ENCODE measurements around the gene HGFAC.
"Not testable (repeated sequence)": the region's sequence is repeated elsewhere in the genome, so short reads cannot be mapped to it uniquely, and the experiment has no call there.

The HGFAC gene

DNA sequence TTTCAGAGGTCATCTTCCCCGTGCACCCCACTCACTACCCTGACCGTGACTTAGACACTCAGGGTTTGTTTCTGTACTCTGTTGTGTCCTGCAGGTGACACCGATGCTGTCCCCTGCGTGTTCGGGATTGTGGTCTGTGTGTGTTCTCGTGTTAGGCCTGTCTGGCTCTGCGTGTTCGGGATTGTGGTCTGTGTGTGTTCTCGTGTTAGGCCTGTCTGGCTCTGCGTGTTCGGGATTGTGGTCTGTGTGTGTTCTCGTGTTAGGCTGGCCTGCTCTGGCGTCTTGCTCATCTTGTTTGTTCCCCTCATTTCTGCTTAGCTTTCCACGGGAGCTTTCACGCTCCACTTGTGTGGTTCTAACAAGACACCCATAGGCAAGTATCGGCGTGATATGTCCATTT lies 30.6 kb upstream of the HGFAC start:
- DNase-seq (ENCODE audit: low read depth): not testable (repeated sequence)

DNA sequence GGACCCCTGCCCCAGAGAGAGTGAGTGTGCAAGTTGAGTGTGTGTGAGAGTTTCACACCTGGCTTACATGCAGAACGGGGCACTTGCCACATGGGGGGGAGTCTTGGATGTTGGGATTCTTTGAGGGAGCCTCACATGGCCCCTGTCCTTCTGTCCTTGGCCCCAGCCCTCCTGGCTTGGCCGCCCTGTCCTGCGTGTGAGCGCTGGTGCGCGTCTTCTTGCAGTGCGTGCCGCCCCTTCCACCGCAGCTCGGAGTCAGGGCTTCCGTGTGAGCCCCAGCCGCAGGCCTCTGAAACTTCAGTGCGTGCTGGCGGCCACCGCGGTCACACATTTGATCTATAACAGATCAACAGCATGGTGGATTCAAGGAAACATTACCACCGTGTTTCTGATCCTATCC lies 30.1 kb upstream of the HGFAC start:
- no peak for DNase-seq (ENCODE audit: low read depth)

DNA sequence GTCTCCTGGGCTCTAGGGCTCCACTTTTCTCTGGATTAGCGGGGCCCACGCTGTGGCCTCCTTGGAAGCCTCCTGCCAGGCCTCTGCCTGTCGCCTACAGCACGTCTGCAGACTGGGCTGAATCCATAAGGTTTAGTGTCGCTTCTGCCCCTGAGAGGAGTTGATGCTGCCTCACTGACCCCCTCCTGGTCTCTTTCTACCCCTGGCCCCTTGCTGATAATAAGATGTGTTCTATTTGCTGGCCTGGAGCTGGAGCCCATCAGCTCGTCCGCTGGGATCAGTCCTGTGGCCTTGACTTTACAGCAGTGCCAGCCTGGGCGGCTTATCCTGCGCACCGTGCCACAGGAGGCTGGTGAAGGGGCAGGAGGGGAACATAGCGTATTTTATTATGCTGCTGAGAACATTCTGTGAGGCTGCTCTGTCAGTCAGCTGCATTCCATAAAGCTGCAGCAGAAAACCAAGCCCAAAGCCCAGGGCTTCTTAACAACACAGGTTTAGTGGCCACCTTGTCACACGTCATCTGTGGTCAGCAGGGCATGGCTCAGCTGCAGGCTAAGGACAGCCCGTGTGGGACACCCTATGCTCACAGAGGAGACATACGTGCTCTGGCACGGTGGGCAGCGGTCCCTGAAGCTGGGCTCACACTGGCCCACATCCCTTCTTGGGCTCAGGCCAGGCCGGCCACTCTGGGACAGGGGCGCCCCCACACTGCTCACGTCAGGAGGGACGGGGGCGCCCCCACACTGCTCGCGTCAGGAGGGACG lies 29.3 kb upstream of the HGFAC start:
- DNase-seq (ENCODE audit: low read depth): no peak

DNA sequence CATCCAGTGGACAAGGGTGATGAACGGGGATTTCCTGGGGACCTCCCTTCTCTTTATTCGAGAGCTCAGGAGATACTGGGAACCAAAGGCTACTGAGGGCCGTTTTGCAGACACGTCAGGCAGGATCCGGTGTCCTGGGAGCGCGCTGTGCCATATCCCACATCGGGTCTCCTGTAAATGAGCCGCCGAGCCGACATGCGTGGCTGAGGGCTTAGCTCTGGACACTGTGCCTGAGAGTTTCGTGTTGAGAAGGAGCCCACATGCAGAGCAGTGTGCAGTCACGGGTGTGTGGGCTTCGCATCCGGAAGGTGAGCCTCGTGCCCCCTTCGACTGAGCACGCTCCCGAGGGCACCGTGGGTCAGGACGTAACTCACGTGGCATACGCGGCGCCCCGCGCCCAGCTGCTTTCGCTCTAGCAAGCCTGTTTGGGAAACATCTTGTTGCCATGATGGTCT lies 28.5 kb upstream of the HGFAC start:
- no peak for DNase-seq (ENCODE audit: low read depth)

DNA sequence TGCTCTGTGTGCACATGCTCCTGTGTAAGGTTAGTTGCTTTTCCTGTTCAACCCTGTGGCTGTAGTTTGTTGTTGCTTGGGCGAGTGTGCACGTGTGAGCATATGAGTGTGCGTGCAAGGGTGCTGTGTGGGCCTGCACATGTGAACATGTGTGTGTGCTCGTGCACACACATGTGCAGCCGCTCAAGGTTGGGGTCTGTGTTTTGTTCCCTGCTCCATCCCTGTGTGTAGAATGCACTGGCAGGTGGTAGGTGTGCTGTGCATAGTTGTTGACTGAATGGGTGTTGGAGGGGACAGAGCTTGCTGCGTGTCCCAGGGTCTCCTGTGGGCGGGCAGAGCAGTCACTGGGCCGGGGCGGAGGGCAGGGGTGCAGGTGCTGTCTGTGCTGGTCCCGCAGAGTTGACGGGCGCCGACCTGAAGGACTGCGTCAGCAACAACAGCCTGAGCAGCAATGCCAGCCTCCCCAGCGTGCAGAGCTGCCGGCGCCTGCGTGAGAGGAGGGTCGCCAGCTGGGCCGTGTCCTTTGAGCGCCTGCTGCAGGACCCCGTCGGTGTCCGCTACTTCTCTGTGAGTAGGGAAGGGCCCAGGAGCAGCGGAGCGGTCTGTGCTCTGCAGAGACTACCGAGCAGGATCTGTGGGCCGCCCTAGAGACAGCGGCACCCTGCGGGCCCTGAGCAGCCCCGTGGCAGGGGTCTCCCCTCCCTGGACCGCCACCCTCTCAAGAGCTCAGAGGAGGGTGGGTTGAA lies 27.9 kb upstream of the HGFAC start:
- DNase-seq (ENCODE audit: low read depth): no peak

DNA sequence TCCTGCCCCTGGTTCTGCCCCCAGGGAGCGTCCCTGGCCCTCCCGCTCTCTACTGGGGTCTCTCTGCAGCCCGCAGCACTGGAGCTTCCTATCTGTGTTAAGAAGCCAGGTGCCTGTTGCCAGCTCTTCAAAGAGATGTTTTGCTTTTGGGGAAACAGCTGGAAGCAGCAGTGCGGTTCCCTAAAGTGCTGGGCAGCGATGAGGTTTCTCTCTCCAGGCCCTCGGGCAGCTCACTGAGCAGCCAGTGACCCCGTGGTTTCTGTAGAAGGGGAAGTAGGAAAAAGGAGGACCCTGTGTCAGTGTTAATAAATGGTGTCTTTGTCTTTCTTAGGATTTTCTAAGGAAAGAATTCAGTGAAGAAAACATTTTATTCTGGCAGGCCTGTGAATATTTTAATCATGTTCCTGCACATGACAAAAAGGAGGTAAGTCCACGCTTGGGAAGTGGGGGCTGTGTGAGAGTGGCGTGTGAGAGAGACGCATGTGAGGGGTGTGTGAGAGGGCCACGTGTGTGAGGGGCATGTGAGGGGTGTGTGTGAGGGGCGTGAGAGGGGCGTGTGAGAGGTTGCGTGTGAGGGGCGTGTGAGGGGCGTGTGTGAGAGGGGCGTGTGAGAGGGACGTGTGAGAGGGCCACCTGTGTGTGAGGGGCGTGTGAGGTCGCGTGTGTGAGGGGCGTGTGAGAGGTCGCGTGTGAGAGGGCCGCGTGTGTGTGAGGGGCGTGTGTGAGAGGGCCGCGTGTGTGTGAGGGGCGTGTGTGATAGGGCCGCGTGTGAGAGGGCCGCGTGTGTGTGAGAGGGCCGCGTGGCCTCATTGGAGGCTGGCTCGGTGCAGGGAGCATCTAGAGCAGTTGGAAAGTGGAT lies 27.1 kb upstream of the HGFAC start:
- no peak for DNase-seq (ENCODE audit: low read depth)

DNA sequence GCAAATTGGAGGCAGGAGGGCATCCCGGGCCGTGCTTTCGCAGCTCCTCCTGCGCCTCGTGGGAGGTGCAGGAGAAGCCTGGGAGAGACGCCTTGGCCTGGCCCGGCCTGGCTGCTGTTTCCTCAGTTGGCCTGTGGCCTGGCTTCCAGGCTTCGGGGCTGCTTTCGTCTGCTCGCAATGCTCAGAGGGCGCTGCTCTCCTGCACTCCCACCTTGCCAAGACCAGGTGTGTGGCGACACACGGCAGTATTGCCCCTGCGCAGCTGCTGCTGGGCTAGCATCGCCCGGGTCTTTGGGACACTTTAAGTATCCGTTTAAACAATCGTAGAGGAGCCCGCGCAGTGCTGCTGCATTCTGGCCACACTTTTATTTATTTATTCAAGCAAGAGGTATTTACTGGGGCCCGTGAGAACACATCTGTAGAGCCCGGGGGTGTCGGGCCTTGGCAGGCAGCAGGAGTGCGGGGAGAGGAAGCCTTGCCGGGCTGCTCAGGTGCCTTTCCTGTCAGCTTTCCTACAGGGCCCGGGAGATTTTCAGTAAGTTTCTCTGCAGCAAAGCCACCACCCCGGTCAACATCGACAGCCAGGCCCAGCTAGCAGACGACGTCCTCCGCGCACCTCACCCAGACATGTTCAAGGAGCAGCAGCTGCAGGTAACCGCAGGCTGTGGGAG lies 26.2 kb upstream of the HGFAC start:
- DNase-seq (ENCODE audit: low read depth): no peak

DNA sequence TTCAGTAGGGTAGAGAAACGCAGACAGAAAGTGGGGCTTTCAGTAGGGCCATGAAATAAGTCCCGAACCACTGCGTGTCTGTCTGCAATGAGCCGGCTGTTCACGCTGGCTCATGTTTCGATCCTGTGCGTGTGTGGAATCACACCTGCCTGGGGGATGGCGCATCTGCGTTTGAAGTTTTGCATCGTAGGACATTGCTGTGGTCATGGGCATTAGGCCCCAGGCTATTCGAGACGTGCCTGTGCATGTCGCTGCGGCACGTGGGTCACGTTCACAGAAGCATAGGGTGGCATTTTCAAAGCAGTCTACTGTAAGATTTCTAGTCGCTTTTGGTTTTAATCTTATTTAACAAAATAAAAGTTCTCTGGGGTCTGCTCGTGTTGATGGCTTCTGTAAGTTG lies 25.5 kb upstream of the HGFAC start:
- DNase-seq (ENCODE audit: low read depth): no peak

DNA sequence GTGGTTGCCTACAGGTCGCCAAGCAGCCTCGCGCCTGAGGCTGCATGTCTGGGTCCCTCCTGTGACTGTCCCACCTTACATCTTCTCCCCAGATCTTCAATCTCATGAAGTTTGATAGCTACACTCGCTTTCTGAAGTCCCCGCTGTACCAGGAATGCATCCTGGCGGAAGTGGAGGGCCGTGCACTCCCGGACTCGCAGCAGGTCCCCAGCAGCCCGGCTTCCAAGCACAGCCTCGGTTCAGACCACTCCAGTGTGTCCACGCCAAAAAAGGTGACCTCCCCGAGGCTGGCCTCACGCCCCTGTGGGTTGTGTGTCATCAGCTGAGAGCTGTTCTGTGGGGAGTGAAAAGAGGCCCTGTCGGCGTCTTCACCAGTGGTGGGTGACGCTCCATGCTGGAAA lies 24.9 kb upstream of the HGFAC start:
- no peak for DNase-seq (ENCODE audit: low read depth)

DNA sequence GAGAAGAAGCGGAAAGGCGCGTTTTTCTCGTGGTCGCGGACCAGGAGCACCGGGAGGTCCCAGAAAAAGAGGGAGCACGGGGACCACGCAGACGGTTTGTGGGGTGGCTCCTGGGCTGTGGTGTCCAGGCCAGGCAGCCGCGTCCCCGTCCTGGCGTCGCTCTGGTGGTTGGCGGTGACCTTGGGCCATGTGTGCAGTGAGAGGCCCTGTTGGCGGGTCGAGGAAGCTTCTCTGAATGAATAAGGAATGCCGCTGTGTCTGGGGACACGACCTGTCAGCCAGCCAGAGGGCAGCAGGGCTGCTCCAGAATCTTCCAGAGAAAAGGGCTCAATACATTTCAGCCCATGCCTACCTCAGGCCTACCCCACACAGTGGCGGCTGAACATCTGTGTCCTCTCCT lies 24.3 kb upstream of the HGFAC start:
- DNase-seq (ENCODE audit: low read depth): no peak

DNA sequence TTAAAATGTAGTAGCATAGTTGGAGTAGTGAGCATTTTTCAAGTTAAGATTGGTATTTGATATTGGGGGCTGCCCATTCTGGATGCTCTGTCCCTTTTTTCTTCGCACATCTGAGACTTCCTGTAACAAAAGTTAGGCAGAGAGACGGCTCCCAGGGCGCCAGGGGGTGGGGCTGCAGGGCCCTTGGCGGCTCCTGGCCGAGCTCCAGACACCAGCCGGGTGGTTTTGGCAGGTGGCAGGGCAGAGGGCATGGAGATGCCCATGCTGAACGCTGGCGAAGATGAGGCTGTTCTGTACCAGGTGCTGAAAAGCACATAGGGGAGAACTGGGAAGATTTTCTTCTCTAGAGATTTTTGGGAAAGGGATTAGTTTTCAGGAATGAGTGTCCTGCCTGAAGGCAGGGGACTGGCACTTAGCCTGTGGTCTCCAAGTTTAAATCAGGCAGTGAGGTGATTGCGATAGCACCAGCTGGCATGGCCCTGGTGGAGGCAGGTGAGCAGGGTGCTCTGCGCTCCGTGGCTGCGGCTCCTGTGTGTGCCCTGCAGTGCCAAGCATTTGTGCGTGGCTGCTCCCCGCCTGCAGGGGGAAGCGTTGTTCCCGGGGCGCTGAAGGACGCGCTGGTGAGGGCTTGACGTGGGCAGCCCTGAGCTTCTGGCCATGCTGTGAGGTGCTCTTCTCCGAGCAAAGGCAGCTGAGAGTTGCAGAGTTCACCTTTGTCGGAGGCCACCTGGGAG lies 23.6 kb upstream of the HGFAC start:
- DNase-seq (ENCODE audit: low read depth): no peak

DNA sequence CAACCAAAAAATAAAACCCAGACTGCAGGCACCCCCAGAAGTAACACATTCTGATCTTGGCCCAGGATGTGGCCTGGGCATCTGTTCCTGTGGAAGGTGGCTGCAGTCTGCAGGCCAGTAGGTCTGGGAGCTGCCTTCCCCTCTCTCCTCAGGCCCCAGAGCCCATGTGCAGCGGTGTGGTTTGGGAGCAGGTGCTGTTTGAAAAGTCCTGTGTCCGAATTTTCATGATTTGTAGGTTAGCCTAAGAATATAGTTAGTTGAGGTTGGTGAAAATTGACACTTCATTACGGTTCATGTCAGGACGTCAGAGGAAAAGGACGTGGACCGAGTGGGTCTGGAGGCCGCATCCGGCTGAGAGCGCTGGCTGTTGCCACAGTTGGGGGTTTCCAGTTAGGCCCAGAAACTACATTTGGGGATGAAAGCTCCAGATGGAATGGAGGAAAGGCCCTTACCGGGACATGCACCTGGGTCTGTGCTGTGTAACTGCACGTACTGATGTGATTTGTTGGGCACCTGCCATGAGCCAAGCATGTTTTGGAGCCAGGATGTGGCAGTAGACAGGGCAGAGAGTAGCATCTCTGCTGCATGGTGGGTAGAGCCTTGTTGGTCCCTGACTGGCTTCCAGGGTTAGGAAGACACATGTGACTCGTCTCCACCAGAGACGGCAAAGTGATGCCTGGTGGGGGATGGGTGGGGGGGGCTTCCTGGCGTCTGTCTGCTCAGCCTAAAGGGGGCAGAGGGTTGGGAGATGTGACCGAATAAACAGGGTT lies 21.7 kb upstream of the HGFAC start:
- DNase-seq (ENCODE audit: low read depth): no peak

DNA sequence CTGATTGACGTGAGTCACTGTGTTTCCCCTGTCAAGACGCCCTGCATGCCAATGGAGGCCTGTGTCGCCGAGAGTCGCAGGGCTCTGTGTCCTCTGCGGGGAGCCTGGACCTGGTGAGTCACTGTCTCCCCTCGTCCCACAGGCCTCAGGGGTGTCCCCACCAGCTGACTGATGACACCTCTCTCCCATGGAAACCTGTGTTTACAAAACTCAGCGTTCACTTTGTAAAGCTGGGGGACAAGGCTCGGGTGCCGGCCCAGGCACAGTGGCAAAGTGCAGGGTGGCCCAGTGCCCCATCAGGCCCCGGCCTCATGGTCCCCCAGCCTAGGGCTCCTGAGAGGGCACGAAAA lies 21.2 kb upstream of the HGFAC start:
- no peak for DNase-seq (ENCODE audit: low read depth)

DNA sequence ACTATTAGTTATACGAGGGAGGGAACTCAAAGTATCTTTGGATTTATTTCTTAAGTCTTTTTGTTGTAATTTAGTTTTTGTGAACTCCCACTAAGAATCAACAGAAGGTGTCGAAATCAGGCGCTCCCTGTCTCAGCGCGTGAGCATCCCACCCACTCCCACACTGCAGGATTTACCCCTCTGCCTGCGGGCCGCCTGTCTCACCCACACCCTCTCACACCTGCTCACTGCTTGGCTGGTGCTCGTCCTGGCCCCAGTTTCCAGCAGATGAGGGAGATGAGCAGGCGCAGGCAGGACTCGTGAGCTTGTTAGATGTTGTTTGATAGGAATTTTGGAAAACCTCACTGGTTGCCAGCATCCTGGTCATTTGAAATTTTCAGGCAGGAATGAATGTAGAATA lies 20.8 kb upstream of the HGFAC start:
- no peak for DNase-seq (ENCODE audit: low read depth)

DNA sequence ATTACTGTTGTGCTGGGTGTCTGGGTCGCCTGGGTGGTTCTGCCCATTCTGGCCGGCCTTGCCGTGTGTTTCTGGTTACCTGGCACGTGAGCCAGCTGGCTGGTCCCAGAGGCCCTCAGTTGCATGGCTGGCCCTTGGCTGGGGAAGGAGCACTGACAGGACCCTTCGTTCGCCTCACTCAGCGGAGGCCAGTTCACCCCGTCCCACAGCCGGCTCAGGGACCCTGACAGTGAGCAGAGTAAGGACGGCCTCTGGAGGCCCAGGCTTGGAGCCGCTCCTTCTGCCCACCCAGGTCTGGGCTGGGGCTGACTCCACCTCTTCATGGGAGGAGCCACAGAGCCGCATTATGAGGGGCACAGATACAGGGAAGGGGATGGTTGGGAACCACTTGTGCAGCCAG lies 20.3 kb upstream of the HGFAC start:
- no peak for DNase-seq (ENCODE audit: low read depth)

DNA sequence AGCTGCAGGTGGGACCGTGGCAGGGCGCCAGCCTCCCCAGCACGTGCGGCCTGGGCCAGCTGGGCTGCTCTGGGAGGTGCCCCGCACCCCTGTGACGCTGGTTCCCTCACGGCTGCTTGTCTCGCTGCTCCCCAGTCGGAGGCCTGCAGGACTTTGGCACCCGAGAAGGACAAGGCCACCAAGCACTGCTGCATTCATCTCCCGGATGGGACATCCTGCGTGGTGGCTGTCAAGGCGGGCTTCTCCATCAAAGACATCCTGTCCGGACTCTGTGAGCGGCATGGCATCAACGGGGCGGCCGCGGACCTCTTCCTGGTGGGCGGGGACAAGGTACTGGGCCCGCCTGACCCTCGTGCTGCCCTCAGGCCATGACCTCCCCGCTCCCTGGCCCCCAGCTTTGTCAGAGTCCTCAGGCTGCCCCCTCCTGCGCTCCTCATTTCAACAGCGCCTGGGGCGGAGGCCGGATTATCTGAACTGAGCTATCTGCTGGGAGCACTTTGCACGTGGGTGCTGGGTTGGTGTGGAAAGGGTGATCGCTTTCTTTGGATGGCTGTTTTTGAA lies 19.4 kb upstream of the HGFAC start:
- no peak for DNase-seq (ENCODE audit: low read depth)

DNA sequence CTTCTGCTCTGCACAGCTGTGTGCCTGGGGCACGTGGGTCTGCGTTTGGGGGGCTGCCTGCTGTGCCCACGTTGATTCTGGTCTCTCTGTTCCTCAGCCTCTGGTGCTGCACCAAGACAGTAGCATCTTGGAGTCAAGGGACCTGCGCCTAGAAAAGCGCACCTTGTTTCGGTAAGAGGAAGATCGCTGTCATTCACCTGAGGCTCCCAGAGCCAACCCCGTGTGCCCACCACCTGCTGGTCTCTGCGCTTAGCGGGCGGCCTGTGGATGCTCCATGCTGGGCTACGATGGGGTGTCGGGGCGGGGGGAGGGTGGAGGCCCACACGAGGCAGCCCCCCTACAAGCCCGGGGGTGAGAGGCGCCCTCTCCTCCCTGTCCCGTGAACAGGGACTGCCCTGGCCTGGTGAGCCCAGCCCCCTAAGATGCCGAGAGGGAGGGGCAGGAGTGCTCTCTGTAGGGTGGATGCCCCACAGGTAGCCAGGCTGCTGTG lies 18.9 kb upstream of the HGFAC start:
- no peak for DNase-seq (ENCODE audit: low read depth)

DNA sequence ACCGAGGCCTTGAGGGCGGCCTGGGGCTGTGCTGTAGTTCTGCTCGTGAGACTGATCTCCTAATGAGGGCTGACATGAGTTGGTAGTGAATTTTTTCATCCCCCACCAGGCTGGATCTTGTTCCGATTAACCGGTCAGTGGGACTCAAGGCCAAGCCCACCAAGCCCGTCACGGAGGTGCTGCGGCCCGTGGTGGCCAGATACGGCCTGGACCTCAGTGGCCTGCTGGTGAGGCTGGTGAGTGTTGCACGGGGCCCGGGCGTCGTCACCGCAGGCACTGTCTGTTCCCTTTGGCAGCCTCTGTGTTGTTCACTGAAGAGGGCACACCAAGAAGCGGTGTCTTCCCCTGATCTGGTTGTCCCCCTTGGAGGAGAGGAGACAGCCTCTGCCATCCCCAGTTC lies 18.4 kb upstream of the HGFAC start:
- no peak for DNase-seq (ENCODE audit: low read depth)

DNA sequence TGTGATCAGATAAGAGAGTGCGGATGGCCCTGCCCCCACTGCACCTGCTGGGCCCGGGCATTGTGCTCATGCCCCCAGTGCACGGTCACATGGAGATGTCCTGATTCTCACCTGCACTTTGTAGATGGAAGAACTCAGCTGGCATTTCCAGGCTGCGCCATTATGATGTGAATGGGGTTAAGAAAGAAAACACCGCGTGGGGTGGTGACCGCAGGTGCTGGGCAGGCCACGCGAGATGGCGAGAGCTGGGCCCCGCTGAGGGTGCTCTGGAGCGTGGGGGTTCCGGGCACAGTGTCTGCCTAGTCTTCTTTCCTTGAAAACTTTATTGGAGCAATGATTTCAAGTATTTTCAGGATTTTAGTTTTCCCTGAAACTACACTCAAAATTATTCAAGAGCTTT lies 17.8 kb upstream of the HGFAC start:
- DNase-seq (ENCODE audit: low read depth): no peak

DNA sequence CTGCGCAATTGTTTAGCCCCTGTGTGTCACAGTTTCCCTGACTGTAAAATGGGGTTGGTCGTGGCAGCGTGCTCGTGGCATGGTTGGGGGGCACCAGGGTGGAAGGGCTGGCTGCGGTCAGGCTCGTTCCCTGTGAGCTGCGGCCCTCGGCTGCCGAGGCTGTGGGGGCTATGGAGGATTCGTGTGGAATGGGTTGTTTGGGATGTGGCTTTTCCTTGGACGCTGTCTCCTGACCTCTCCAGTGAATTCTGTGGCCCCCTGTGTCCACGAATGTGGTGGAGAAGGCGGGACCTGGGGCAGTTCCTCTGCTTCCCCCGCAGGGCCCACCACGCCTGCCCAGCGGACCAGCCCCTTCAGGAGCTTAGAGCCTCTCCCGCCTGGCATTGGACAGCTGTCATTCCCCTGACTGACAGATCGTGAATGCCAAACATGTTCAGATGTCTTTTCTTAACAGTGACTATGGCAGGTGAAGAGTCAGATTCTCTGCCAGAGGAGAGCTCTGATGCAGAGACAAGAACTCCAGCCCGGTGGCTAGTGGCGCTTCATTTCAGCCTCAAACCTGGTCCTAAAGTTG lies 17.2 kb upstream of the HGFAC start:
- DNase-seq (ENCODE audit: low read depth): no peak
